ENCODE results near the gene ZNF516.

The ZNF516 gene

DNA sequence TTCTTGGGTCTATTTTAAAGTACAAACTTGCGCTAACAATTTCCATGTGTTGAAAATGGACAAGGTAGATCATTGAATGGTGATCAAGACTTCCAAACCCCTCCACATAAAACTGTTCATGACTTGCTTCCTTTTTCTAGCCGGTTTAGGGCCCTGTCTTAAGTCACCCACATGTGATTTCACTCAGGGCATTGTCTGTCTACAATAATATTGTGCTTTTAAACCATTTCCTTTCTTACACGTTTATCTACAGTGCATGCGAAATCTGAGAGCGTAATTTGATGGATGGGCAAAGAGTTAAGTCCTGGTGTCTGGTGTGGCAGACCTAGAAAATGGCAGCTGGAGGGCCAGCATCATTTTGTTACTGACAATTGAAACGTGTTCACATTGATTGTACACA, 2.0 kb upstream of the ZNF516 start:
- Histone ChIP-seq H3K9me3 (ENCODE audit: control insufficient read depth, insufficient read depth, low read depth, low read length) (no peaks in the 10 kb centered on the region), H3K36me3 (ENCODE audit: control insufficient read depth in 2 of 2, insufficient read depth in 1 of 2, low read length in 2 of 2) (no peaks in the 10 kb centered on the region), H3K4me1 (ENCODE audit: control insufficient read depth, insufficient read depth, low read length) (peaks cover 2% of the 10 kb centered on the region; the same call in 1 of the 2 replicates), H3K27ac (ENCODE audit: extremely low read depth, low read depth, low read length) (no peak overlapping the region), H3K4me3 (ENCODE audit: low read depth, low read length) (no peak overlapping the region)
- ChIA-PET CTCF (interaction anchor here (0.7 to 1.1 kb wide), 2 partner anchors 154 to 205 kb away, joined by 3 to 4 read pairs; no protein-coding TSS in a partner anchor), POLR2A (interaction anchor here (1.1 to 1.4 kb wide), 2 partner anchors 10 to 29 kb away, joined by 3 read pairs; no protein-coding TSS in a partner anchor)
- TF ChIP-seq ZNF302 (tag by site-specific recombination; IDR thresholded peaks at IDR 0.05; ENCODE audit: low read depth) (no peak), ZNF23 (tag by site-specific recombination; IDR thresholded peaks at IDR 0.05; ENCODE audit: borderline replicate concordance) (no peak), ZNF366 (tag by site-specific recombination; conservative IDR thresholded peaks at IDR 0.05) (no peak), ZNF37A (tag by site-specific recombination; IDR thresholded peaks at IDR 0.05) (no peak), MZF1 (tag by site-specific recombination; IDR thresholded peaks at IDR 0.05; ENCODE audit: borderline replicate concordance) (no peak), ZNF433 (tag by site-specific recombination; IDR thresholded peaks at IDR 0.05; ENCODE audit: low read depth) (no peak), ZNF48 (tag by site-specific recombination; IDR thresholded peaks at IDR 0.05) (no peak), ZNF114 (tag by site-specific recombination; IDR thresholded peaks at IDR 0.05) (no peak)

DNA sequence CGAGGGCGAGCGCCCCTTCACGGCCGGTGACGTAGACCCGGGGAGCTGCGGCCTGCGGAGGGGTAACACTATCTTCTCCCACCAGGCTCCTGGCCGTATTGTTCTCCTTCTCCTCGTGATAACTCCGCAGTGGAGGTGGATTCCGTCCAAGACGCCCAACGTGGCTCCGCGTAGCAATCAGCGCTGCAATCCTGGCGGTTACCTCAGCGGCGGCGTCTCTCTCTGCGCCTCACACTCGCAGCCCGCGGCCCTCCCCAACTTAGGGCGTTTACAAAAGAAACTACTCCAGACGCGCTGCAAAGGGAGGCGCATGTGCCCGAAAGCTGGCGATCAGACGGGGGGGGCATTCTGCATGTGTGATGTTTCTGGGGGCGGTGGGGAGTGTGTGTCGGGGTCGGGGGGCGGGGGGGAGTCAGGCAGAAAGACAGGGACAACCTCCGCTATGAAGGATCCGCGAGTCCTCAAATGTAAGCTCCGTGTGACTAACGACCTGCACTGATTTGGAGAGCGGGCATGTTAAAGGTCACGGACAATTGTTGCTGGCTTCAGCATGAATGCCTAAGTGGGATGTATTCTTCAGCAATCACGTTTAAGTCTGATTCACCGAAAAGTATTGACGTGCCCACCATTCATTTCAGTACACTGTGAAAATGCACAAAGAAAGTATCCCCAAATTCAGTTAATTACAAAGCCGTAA, 1.3 kb upstream of the ZNF516 start:
- Histone ChIP-seq H3K4me3 (ENCODE audit: low read depth, low read length) (peak overlapping the region; percentile 21), H3K4me1 (ENCODE audit: control insufficient read depth, insufficient read depth, low read length) (peaks cover 2% of the 10 kb centered on the region; the same call in 1 of the 2 replicates), H3K9me3 (ENCODE audit: control insufficient read depth, insufficient read depth, low read depth, low read length) (no peaks in the 10 kb centered on the region), H3K36me3 (ENCODE audit: control insufficient read depth in 2 of 2, insufficient read depth in 1 of 2, low read length in 2 of 2) (no peaks in the 10 kb centered on the region), H3K27ac (ENCODE audit: extremely low read depth, low read depth, low read length) (peak overlapping the region; percentile 41; the same call in 1 of the 2 replicates)
- POLR2A ChIA-PET: interaction anchor here (1.1 to 1.4 kb wide), 2 partner anchors 9 to 29 kb away, joined by 3 read pairs; no protein-coding TSS in a partner anchor
- TF ChIP-seq ZNF48 (tag by site-specific recombination; IDR thresholded peaks at IDR 0.05): no peak
- TF ChIP-seq GLIS1 (tag by site-specific recombination; IDR thresholded peaks at IDR 0.05): peak; percentile 54; the same call in 1 of the 2 replicates
- TF ChIP-seq EGR2 (tag by site-specific recombination; IDR thresholded peaks at IDR 0.05; ENCODE audit: low read depth): 0 out of 2 replicates have a peak, but pooled peaks have one; percentile 8
- peak; percentile 52 for TF ChIP-seq SP3 (tag by site-specific recombination; IDR thresholded peaks at IDR 0.05)
- TF ChIP-seq KLF8 (tag by site-specific recombination; IDR thresholded peaks at IDR 0.05): peak; percentile 34; the same call in 1 of the 2 replicates
- TF ChIP-seq, protein P1, sequence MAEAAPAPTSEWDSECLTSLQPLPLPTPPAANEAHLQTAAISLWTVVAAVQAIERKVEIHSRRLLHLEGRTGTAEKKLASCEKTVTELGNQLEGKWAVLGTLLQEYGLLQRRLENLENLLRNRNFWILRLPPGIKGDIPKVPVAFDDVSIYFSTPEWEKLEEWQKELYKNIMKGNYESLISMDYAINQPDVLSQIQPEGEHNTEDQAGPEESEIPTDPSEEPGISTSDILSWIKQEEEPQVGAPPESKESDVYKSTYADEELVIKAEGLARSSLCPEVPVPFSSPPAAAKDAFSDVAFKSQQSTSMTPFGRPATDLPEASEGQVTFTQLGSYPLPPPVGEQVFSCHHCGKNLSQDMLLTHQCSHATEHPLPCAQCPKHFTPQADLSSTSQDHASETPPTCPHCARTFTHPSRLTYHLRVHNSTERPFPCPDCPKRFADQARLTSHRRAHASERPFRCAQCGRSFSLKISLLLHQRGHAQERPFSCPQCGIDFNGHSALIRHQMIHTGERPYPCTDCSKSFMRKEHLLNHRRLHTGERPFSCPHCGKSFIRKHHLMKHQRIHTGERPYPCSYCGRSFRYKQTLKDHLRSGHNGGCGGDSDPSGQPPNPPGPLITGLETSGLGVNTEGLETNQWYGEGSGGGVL (tag by site-specific recombination; IDR thresholded peaks at IDR 0.05): peak; percentile 28; the same call in 1 of the 2 replicates
- peak; percentile 47 for TF ChIP-seq SP2 (tag by site-specific recombination; IDR thresholded peaks at IDR 0.05)
- TF ChIP-seq ZNF184 (tag by site-specific recombination; IDR thresholded peaks at IDR 0.05): no peak
- no peak for TF ChIP-seq ZNF214 (tag by site-specific recombination; IDR thresholded peaks at IDR 0.05; ENCODE audit: borderline replicate concordance)
- TF ChIP-seq ZBTB8A (tag by site-specific recombination; IDR thresholded peaks at IDR 0.05): peak; percentile 45
- TF ChIP-seq, protein P2, sequence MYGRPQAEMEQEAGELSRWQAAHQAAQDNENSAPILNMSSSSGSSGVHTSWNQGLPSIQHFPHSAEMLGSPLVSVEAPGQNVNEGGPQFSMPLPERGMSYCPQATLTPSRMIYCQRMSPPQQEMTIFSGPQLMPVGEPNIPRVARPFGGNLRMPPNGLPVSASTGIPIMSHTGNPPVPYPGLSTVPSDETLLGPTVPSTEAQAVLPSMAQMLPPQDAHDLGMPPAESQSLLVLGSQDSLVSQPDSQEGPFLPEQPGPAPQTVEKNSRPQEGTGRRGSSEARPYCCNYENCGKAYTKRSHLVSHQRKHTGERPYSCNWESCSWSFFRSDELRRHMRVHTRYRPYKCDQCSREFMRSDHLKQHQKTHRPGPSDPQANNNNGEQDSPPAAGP (tag by site-specific recombination; IDR thresholded peaks at IDR 0.05): 0 out of 2 replicates have a peak, but pooled peaks have one; percentile 23
- TF ChIP-seq, protein P3, sequence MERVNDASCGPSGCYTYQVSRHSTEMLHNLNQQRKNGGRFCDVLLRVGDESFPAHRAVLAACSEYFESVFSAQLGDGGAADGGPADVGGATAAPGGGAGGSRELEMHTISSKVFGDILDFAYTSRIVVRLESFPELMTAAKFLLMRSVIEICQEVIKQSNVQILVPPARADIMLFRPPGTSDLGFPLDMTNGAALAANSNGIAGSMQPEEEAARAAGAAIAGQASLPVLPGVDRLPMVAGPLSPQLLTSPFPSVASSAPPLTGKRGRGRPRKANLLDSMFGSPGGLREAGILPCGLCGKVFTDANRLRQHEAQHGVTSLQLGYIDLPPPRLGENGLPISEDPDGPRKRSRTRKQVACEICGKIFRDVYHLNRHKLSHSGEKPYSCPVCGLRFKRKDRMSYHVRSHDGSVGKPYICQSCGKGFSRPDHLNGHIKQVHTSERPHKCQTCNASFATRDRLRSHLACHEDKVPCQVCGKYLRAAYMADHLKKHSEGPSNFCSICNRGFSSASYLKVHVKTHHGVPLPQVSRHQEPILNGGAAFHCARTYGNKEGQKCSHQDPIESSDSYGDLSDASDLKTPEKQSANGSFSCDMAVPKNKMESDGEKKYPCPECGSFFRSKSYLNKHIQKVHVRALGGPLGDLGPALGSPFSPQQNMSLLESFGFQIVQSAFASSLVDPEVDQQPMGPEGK (tag by site-specific recombination; IDR thresholded peaks at IDR 0.05): peak; percentile 18; the same call in 1 of the 2 replicates
- CTCF ChIA-PET: interaction anchor here (0.6 kb wide), 1 partner anchor 96 kb away, joined by 3 read pairs; no protein-coding TSS in a partner anchor

Data from HEK293 (cell line).